OCI-LY3 (cell line): ENCODE data around the gene PCSK6.

Experiments used
- EZH2phosphoT487 ChIP-seq: fragments of 200-600 bp; shearing (Covaris generic); IDR thresholded peaks from 2 replicates; pipeline ENCODE4 v1.6.1; 2018; ENCODE audit warnings: antibody characterized with exemption, mixed run types, low read depth
- TF ChIP-seq, protein P1 (sequence below): fragments of 200-600, 300-600 bp; sonication (generic); IDR thresholded peaks from 2 replicates; pipeline ENCODE4 v1.5.1; 2014; ENCODE audit warnings: antibody characterized with exemption, low read length, low read depth

DNA sequence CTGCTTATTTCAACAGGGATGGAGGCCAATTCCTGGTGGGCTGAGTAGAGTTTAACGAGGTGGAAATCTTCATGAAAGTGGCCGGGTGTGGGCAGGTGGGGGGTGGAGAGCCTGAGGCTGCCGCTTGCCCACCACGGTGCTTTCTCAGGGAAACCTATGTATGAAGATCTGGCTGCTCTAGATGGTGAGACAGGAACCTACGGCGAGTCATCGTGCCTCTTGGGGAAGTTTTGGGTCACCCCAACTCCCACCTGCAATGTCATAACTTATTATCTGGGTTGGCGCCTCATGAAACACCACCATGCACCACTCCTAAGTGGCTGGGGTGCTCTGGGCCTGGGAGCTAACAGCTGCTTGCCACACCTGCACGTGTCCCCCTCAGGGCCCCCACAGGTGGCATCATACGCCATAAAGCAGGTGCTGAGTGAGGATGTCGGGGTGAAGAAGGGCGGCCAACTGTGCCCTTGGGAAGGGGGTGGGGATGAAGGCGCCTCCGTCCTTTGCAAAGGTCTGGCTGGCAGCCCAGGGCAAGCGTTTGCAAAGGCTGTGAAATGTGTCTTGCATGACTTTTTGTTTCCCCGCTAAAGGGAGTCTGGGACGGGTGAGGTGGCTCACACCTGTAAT, 166.5 kb downstream of the PCSK6 start:
- TF ChIP-seq, protein P1, sequence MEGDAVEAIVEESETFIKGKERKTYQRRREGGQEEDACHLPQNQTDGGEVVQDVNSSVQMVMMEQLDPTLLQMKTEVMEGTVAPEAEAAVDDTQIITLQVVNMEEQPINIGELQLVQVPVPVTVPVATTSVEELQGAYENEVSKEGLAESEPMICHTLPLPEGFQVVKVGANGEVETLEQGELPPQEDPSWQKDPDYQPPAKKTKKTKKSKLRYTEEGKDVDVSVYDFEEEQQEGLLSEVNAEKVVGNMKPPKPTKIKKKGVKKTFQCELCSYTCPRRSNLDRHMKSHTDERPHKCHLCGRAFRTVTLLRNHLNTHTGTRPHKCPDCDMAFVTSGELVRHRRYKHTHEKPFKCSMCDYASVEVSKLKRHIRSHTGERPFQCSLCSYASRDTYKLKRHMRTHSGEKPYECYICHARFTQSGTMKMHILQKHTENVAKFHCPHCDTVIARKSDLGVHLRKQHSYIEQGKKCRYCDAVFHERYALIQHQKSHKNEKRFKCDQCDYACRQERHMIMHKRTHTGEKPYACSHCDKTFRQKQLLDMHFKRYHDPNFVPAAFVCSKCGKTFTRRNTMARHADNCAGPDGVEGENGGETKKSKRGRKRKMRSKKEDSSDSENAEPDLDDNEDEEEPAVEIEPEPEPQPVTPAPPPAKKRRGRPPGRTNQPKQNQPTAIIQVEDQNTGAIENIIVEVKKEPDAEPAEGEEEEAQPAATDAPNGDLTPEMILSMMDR = no peak
- no peak for TF ChIP-seq EZH2phosphoT487
